Measurements from ENCODE around the gene ATP5MC3.

ATP5MC3 gene

GRCh38 chr2:175176624-175177023 lies 4.9 kb downstream of the ATP5MC3 start:
- H3K4me1 ChIP-seq (ENCODE audit: low read length): peaks cover 22% of the 10 kb centered on the region
- no peaks in the 10 kb centered on the region for H3K9me2 ChIP-seq (replicated peaks; ENCODE audit: insufficient read depth, low read length)
- H3K4me3 ChIP-seq (ENCODE audit: low read length): no peak overlapping the region
- H2AFZ ChIP-seq (ENCODE audit: low read length): no peak overlapping the region
- no peak for DNase-seq
- H3K79me2 ChIP-seq (ENCODE audit: low read length): peaks cover 60% of the 10 kb centered on the region
- H3F3A ChIP-seq (ENCODE audit: insufficient read depth, low read length): peaks cover 42% of the 10 kb centered on the region
- no peak overlapping the region for H3K4me2 ChIP-seq (ENCODE audit: low read depth, low read length)
- peaks cover 16% of the 10 kb centered on the region; the same call in 1 of the 2 replicates for H4K20me1 ChIP-seq (ENCODE audit: insufficient read depth, low read length)
- H3K27ac ChIP-seq (ENCODE audit: low read length): no peak overlapping the region
- peaks cover 28% of the 10 kb centered on the region; the same call in 1 of the 2 replicates for H3K36me3 ChIP-seq (replicated peaks; ENCODE audit: insufficient read depth, low read length)
- H3K9ac ChIP-seq (ENCODE audit: low read length): no peak overlapping the region
- no peak for TF ChIP-seq EZH2 (optimal IDR thresholded peaks at IDR 0.05; ENCODE audit: low read depth, low read length)
- TF ChIP-seq CTCF (IDR thresholded peaks at IDR 0.05; ENCODE audit: low read length): no peak
- H3K9me3 ChIP-seq (replicated peaks; ENCODE audit: insufficient read depth, low read length): no peaks in the 10 kb centered on the region
- H3K27me3 ChIP-seq (replicated peaks; ENCODE audit: insufficient read depth, low read length): no peaks in the 10 kb centered on the region

- Histone ChIP-seq H3K36me3 (replicated peaks; ENCODE audit: insufficient read depth, low read length) (peaks cover 28% of the 10 kb centered on the region; the same call in 1 of the 2 replicates), H3K79me2 (ENCODE audit: low read length) (peaks cover 53% of the 10 kb centered on the region)
Observed at GRCh38 chr2:175175896-175176295, 5.6 kb downstream of the ATP5MC3 start.

GRCh38 chr2:175175320-175175719 lies 6.2 kb downstream of the ATP5MC3 start:
- Histone ChIP-seq H3K79me2 (ENCODE audit: low read length) (peaks cover 47% of the 10 kb centered on the region), H2AFZ (ENCODE audit: low read length) (no peak overlapping the region), H3K4me1 (ENCODE audit: low read length) (peaks cover 21% of the 10 kb centered on the region), H3K9ac (ENCODE audit: low read length) (no peak overlapping the region), H3K9me3 (replicated peaks; ENCODE audit: insufficient read depth, low read length) (no peaks in the 10 kb centered on the region), H3K36me3 (replicated peaks; ENCODE audit: insufficient read depth, low read length) (peaks cover 28% of the 10 kb centered on the region; the same call in 1 of the 2 replicates), H3K4me3 (ENCODE audit: low read length) (no peak overlapping the region), H3K27me3 (replicated peaks; ENCODE audit: insufficient read depth, low read length) (no peaks in the 10 kb centered on the region), H3K9me2 (replicated peaks; ENCODE audit: insufficient read depth, low read length) (no peaks in the 10 kb centered on the region), H4K20me1 (ENCODE audit: insufficient read depth, low read length) (peaks cover 15% of the 10 kb centered on the region; the same call in 1 of the 2 replicates), H3F3A (ENCODE audit: insufficient read depth, low read length) (peaks cover 41% of the 10 kb centered on the region), H3K4me2 (ENCODE audit: low read depth, low read length) (no peak overlapping the region), H3K27ac (ENCODE audit: low read length) (no peak overlapping the region)
- DNase-seq: no peak
- TF ChIP-seq EZH2phosphoT487 (IDR thresholded peaks at IDR 0.05; ENCODE audit: low read length) (no peak), CTCF (IDR thresholded peaks at IDR 0.05; ENCODE audit: low read length) (no peak), EZH2 (optimal IDR thresholded peaks at IDR 0.05; ENCODE audit: low read depth, low read length) (no peak)

More at GRCh38 chr2:175175896-175176295, 5.6 kb downstream of the ATP5MC3 start:
- Histone ChIP-seq H3K9me3 (replicated peaks; ENCODE audit: insufficient read depth, low read length) (no peaks in the 10 kb centered on the region), H3K4me1 (ENCODE audit: low read length) (peaks cover 22% of the 10 kb centered on the region), H3F3A (ENCODE audit: insufficient read depth, low read length) (peaks cover 44% of the 10 kb centered on the region), H2AFZ (ENCODE audit: low read length) (no peak overlapping the region), H3K9ac (ENCODE audit: low read length) (no peak overlapping the region), H3K27ac (ENCODE audit: low read length) (no peak overlapping the region), H4K20me1 (ENCODE audit: insufficient read depth, low read length) (peaks cover 16% of the 10 kb centered on the region; the same call in 1 of the 2 replicates), H3K4me3 (ENCODE audit: low read length) (no peak overlapping the region), H3K4me2 (ENCODE audit: low read depth, low read length) (no peak overlapping the region), H3K9me2 (replicated peaks; ENCODE audit: insufficient read depth, low read length) (no peaks in the 10 kb centered on the region), H3K27me3 (replicated peaks; ENCODE audit: insufficient read depth, low read length) (no peaks in the 10 kb centered on the region)
- TF ChIP-seq EZH2phosphoT487 (IDR thresholded peaks at IDR 0.05; ENCODE audit: low read length): no peak
- no peak for TF ChIP-seq CTCF (IDR thresholded peaks at IDR 0.05; ENCODE audit: low read length)
- no peak for TF ChIP-seq EZH2 (optimal IDR thresholded peaks at IDR 0.05; ENCODE audit: low read depth, low read length)
- DNase-seq: no peak

All from MM.1S (cell line).